HEK293T (cell line): ENCODE measurements around the gene IL5.
A peak's percentile ranks its signal among the peaks of the same experiment; 100 is the strongest.

Experiments used
- CTCF ChIA-PET: fragments of 350-600 bp; formaldehyde crosslinking; extraction: SDS; loops from one replicate; lab custom pipeline; 2021; ENCODE audit warnings: antibody characterized with exemption, inconsistent platforms; lab: Yijun Ruan, JAX
- POLR2A ChIA-PET: fragments of 350-600 bp; formaldehyde crosslinking; extraction: SDS; loops from one replicate; lab custom pipeline; 2020; ENCODE audit warnings: antibody characterized with exemption, inconsistent platforms; lab: Yijun Ruan, JAX
- DNase-seq: peaks from one replicate; pipeline ENCODE4 v3.0.0; 2012; ENCODE audit warnings: mixed read lengths; ENCODE audit errors: extremely low spot score
- ARNT ChIP-seq: fragments of 450-650 bp; IDR thresholded peaks from 2 replicates; pipeline ENCODE4 v1.6.1; 2017; ENCODE audit warnings: mild to moderate bottlenecking
- BHLHE40 ChIP-seq: fragments of 450-650 bp; IDR thresholded peaks from 2 replicates; pipeline ENCODE4 v1.6.1; 2016; ENCODE audit warnings: mild to moderate bottlenecking, moderate library complexity, borderline replicate concordance
- CTBP1 ChIP-seq: fragments of 450-650 bp; IDR thresholded peaks from 2 replicates; pipeline ENCODE4 v1.6.1; 2016; ENCODE audit warnings: borderline replicate concordance
- ELF4 ChIP-seq: fragments of 450-650 bp; IDR thresholded peaks from 2 replicates; pipeline ENCODE4 v1.6.1; 2017; ENCODE audit warnings: antibody characterized with exemption
- FOXA1 ChIP-seq: fragments of 450-650 bp; IDR thresholded peaks from 2 replicates; pipeline ENCODE4 v1.6.1; 2016; ENCODE audit warnings: mild to moderate bottlenecking
- FOXK2 ChIP-seq: fragments of 450-650 bp; IDR thresholded peaks from 2 replicates; pipeline ENCODE4 v1.6.1; 2016; ENCODE audit warnings: mild to moderate bottlenecking
- FOXM1 ChIP-seq: fragments of 450-650 bp; IDR thresholded peaks from 2 replicates; pipeline ENCODE4 v1.6.1; 2017; ENCODE audit warnings: mild to moderate bottlenecking, borderline replicate concordance
- HDGF ChIP-seq: fragments of 450-650 bp; IDR thresholded peaks from 2 replicates; pipeline ENCODE4 v1.6.1; 2017; ENCODE audit warnings: antibody characterized with exemption, borderline replicate concordance
- L3MBTL2 ChIP-seq: fragments of 450-650 bp; conservative IDR thresholded peaks from 2 replicates; pipeline ENCODE4 v1.6.1; 2016; ENCODE audit warnings: mild to moderate bottlenecking
- LEF1 ChIP-seq: fragments of 450-650 bp; IDR thresholded peaks from 2 replicates; pipeline ENCODE4 v1.6.1; 2017; ENCODE audit warnings: mild to moderate bottlenecking, borderline replicate concordance
- NFRKB ChIP-seq: fragments of 450-650 bp; IDR thresholded peaks from 2 replicates; pipeline ENCODE4 v1.6.1; 2016; ENCODE audit warnings: mild to moderate bottlenecking, moderate library complexity
- PKNOX1 ChIP-seq: fragments of 450-650 bp; IDR thresholded peaks from 2 replicates; pipeline ENCODE4 v1.6.1; 2016
- SP1 ChIP-seq: fragments of 450-650 bp; IDR thresholded peaks from 2 replicates; pipeline ENCODE4 v1.6.1; 2017
- SUZ12 ChIP-seq: fragments of 450-650 bp; IDR thresholded peaks from 2 replicates; pipeline ENCODE4 v1.6.1; 2016; ENCODE audit warnings: mild to moderate bottlenecking
- TARDBP ChIP-seq: fragments of 450-650 bp; IDR thresholded peaks from 2 replicates; pipeline ENCODE4 v1.6.1; 2016
- ZNF384 ChIP-seq: fragments of 450-650 bp; IDR thresholded peaks from 2 replicates; pipeline ENCODE4 v1.6.1; 2016

IL5 gene

GRCh38 chr5:132499440-132500243, 43.7 kb downstream of the IL5 start:
- DNase-seq, result peak; percentile 1
- ChIA-PET POLR2A (interaction anchor here (1.4 to 1.5 kb wide), 2 partner anchors 9 to 205 kb away, joined by 4 to 7 read pairs; partner anchors contain the start of genes IRF1 and SLC22A4), CTCF (interaction anchor here (0.7 to 4.1 kb wide), 10 partner anchors 9 to 435 kb away, joined by 3 to 19 read pairs (median 4); partner anchors contain the start of gene IRF1)
- TF ChIP-seq SUZ12 (no peak), ARNT (no peak), FOXK2 (no peak), NFRKB (no peak), BHLHE40 (no peak), PKNOX1 (no peak), TARDBP (no peak), LEF1 (no peak), ZNF384 (no peak), HDGF (no peak), SP1 (no peak), FOXM1 (no peak), ELF4 (no peak), CTBP1 (no peak), FOXA1 (no peak), L3MBTL2 (no peak)

- no peak for TF ChIP-seq FOXM1
- no peak for TF ChIP-seq ARNT
- TF ChIP-seq FOXA1, result no peak
- no peak for TF ChIP-seq ELF4
- TF ChIP-seq HDGF, result no peak
- TF ChIP-seq ZNF384, result no peak
- TF ChIP-seq L3MBTL2, result no peak
- TF ChIP-seq SP1, result no peak
- TF ChIP-seq FOXK2, result no peak
- no peak for TF ChIP-seq TARDBP
- no peak for TF ChIP-seq LEF1
- no peak for TF ChIP-seq CTBP1
- no peak for TF ChIP-seq SUZ12
- no peak for TF ChIP-seq BHLHE40
- no peak for TF ChIP-seq PKNOX1
- no peak for TF ChIP-seq NFRKB
- CTCF ChIA-PET, result interaction anchor here (0.7 to 4.1 kb wide), 5 partner anchors 8 to 113 kb away, joined by 3 to 19 read pairs (median 4); partner anchors contain the start of gene IRF1
- POLR2A ChIA-PET, result interaction anchor here (1.1 to 1.9 kb wide), 2 partner anchors 205 to 271 kb away, joined by 3 to 15 read pairs; partner anchors contain the start of genes P4HA2 and SLC22A4
- DNase-seq, result no peak
Observed at GRCh38 chr5:132498686-132499271, 44.5 kb downstream of the IL5 start.

GRCh38 chr5:132498152-132498551, 45.2 kb downstream of the IL5 start:
- ChIA-PET CTCF (interaction anchor here (0.7 to 1.2 kb wide), 3 partner anchors 78 to 129 kb away, joined by 4 to 6 read pairs (median 5); no protein-coding TSS in a partner anchor), POLR2A (interaction anchor here (1.1 to 1.9 kb wide), 4 partner anchors 31 to 271 kb away, joined by 3 to 15 read pairs (median 3); partner anchors contain the start of genes P4HA2 and SLC22A4)
- DNase-seq, result peak; percentile 3
- TF ChIP-seq TARDBP (no peak), FOXM1 (no peak), SUZ12 (no peak), BHLHE40 (no peak), LEF1 (no peak), FOXK2 (no peak), ZNF384 (no peak), PKNOX1 (no peak), ARNT (no peak), ELF4 (no peak), SP1 (no peak), FOXA1 (no peak), HDGF (no peak), CTBP1 (no peak)

GRCh38 chr5:132497488-132497997, 45.8 kb downstream of the IL5 start:
- no peak for DNase-seq
- TF ChIP-seq HDGF (no peak), SUZ12 (no peak), ELF4 (no peak), CTBP1 (no peak), NFRKB (no peak), FOXM1 (no peak), PKNOX1 (no peak), L3MBTL2 (no peak), LEF1 (no peak), TARDBP (no peak), SP1 (no peak), BHLHE40 (no peak), ZNF384 (no peak)
- POLR2A ChIA-PET, result interaction anchor here (1.1 to 2.5 kb wide), 5 partner anchors 31 to 270 kb away, joined by 3 to 15 read pairs (median 3); partner anchors contain the start of genes P4HA2 and SLC22A4
- CTCF ChIA-PET, result interaction anchor here (1.1 to 1.4 kb wide), 3 partner anchors 9 to 129 kb away, joined by 4 to 6 read pairs (median 5); no protein-coding TSS in a partner anchor
